Astrocyte (in vitro differentiated cells and primary cell): ENCODE data around the gene STXBP1.

Experiments used
- CTCF ChIP-seq: IDR thresholded peaks from 2 replicates; pipeline ENCODE4 v1.5.1; 2011; ENCODE audit warnings: low read depth, mild to moderate bottlenecking, inconsistent platforms, low read length, moderate library complexity; ENCODE audit not compliant: insufficient read depth
- EZH2 ChIP-seq: IDR thresholded peaks from 2 replicates; pipeline ENCODE4 v1.6.1; 2012; ENCODE audit warnings: mild to moderate bottlenecking, low read length, inconsistent platforms; ENCODE audit not compliant: insufficient read depth

- no peak for TF ChIP-seq CTCF
- TF ChIP-seq EZH2: no peak
Observed at GRCh38 chr9:127611899-127612790, at the start of gene STXBP1.
